ENCODE results near the gene FOXQ1.
"Not testable (repeated sequence)": the region's sequence is repeated elsewhere in the genome, so short reads cannot be mapped to it uniquely, and the experiment has no call there.

The FOXQ1 gene

GRCh38 chr6:1291381-1291780, 20.5 kb upstream of the FOXQ1 start:
- no peak for DNase-seq

- no peak for DNase-seq
These were observed 16.5 kb upstream of the FOXQ1 start for GRCh38 chr6:1295420-1295819.

GRCh38 chr6:1296079-1296478, 15.8 kb upstream of the FOXQ1 start:
- DNase-seq: no peak

GRCh38 chr6:1296542-1296941, 15.4 kb upstream of the FOXQ1 start:
- DNase-seq: no peak

- no peak for DNase-seq
These were observed 14.2 kb upstream of the FOXQ1 start for GRCh38 chr6:1297746-1298145.

GRCh38 chr6:1298768-1299167, 13.1 kb upstream of the FOXQ1 start:
- DNase-seq: no peak

GRCh38 chr6:1306133-1306532, 5.8 kb upstream of the FOXQ1 start:
- DNase-seq: no peak

GRCh38 chr6:1309366-1309765, 2.5 kb upstream of the FOXQ1 start:
- DNase-seq: no peak

- no peak for DNase-seq
These were observed 1.1 kb upstream of the FOXQ1 start for GRCh38 chr6:1310628-1311399.

GRCh38 chr6:1312203-1312472, 240 bp downstream of the FOXQ1 start:
- DNase-seq: no peak

- no peak for DNase-seq
These were observed 822 bp downstream of the FOXQ1 start for GRCh38 chr6:1312473-1313367.

- DNase-seq: no peak
These were observed 1.5 kb downstream of the FOXQ1 start for GRCh38 chr6:1313384-1313766.

GRCh38 chr6:1313767-1314503, 2.0 kb downstream of the FOXQ1 start:
- DNase-seq: no peak

GRCh38 chr6:1314617-1315016, 2.7 kb downstream of the FOXQ1 start:
- no peak for DNase-seq

- no peak for DNase-seq
These were observed 3.3 kb downstream of the FOXQ1 start for GRCh38 chr6:1315201-1315559.

GRCh38 chr6:1315560-1316386, 3.9 kb downstream of the FOXQ1 start:
- no peak for DNase-seq

GRCh38 chr6:1316489-1316971, 4.6 kb downstream of the FOXQ1 start:
- no peak for DNase-seq

- no peak for DNase-seq
These were observed 5.5 kb downstream of the FOXQ1 start for GRCh38 chr6:1317302-1317815.

- DNase-seq: no peak
These were observed 6.1 kb downstream of the FOXQ1 start for GRCh38 chr6:1318036-1318435.

GRCh38 chr6:1318584-1318983, 6.7 kb downstream of the FOXQ1 start:
- DNase-seq: not testable (repeated sequence)

- DNase-seq: no peak
These were observed 9.8 kb downstream of the FOXQ1 start for GRCh38 chr6:1321738-1322137.

GRCh38 chr6:1322156-1322555, 10.3 kb downstream of the FOXQ1 start:
- DNase-seq: no peak
